ENCODE measurements around the gene P2RY12.

DNA sequence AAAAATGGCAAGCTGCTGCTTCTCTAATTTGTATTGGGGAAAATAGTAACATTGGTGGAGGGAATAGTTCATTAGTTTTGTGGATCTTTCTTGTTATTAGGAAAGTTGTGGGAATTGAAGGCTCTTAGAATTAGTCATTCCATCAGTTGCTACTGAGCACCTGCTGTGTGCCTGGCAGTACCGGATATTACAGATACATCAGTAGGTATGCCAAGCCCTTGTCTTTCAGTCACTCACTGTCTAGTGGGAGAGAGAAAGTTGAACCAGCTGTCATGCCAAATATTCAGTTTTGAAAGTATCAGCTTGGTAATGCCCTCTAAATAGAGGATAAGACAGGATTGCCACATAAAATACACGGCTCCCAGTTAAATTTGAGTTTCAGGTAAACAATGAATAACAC, 43.8 kb upstream of the P2RY12 start:
- TF ChIP-seq EZH2phosphoT487 (IDR thresholded peaks at IDR 0.05; ENCODE audit: borderline replicate concordance, low read length), result no peak
- TF ChIP-seq, protein P1, sequence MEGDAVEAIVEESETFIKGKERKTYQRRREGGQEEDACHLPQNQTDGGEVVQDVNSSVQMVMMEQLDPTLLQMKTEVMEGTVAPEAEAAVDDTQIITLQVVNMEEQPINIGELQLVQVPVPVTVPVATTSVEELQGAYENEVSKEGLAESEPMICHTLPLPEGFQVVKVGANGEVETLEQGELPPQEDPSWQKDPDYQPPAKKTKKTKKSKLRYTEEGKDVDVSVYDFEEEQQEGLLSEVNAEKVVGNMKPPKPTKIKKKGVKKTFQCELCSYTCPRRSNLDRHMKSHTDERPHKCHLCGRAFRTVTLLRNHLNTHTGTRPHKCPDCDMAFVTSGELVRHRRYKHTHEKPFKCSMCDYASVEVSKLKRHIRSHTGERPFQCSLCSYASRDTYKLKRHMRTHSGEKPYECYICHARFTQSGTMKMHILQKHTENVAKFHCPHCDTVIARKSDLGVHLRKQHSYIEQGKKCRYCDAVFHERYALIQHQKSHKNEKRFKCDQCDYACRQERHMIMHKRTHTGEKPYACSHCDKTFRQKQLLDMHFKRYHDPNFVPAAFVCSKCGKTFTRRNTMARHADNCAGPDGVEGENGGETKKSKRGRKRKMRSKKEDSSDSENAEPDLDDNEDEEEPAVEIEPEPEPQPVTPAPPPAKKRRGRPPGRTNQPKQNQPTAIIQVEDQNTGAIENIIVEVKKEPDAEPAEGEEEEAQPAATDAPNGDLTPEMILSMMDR (conservative IDR thresholded peaks at IDR 0.05; ENCODE audit: low read depth, low read length), result no peak
- no peak for TF ChIP-seq EZH2 (IDR thresholded peaks at IDR 0.05; ENCODE audit: low read length, unreplicated experiment)
